ENCODE measurements around the gene TMEM229B.

GRCh38 chr14:67512463-67513310 is 24.2 kb upstream of the TMEM229B start:
- TF ChIP-seq, protein P1, sequence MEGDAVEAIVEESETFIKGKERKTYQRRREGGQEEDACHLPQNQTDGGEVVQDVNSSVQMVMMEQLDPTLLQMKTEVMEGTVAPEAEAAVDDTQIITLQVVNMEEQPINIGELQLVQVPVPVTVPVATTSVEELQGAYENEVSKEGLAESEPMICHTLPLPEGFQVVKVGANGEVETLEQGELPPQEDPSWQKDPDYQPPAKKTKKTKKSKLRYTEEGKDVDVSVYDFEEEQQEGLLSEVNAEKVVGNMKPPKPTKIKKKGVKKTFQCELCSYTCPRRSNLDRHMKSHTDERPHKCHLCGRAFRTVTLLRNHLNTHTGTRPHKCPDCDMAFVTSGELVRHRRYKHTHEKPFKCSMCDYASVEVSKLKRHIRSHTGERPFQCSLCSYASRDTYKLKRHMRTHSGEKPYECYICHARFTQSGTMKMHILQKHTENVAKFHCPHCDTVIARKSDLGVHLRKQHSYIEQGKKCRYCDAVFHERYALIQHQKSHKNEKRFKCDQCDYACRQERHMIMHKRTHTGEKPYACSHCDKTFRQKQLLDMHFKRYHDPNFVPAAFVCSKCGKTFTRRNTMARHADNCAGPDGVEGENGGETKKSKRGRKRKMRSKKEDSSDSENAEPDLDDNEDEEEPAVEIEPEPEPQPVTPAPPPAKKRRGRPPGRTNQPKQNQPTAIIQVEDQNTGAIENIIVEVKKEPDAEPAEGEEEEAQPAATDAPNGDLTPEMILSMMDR (conservative IDR thresholded peaks at IDR 0.05; ENCODE audit: low read length): no peak
- no peak for TF ChIP-seq EZH2phosphoT487 (IDR thresholded peaks at IDR 0.05; ENCODE audit: borderline replicate concordance, low read depth, low read length)

All from OCI-LY7 (cell line).